ENCODE results near the gene CCDC3.

GRCh38 chr10:12876266-12876665 is 125.2 kb downstream of the CCDC3 start:
- TF ChIP-seq POLR2A (IDR thresholded peaks at IDR 0.05), result no peak
- TF ChIP-seq, protein P1, sequence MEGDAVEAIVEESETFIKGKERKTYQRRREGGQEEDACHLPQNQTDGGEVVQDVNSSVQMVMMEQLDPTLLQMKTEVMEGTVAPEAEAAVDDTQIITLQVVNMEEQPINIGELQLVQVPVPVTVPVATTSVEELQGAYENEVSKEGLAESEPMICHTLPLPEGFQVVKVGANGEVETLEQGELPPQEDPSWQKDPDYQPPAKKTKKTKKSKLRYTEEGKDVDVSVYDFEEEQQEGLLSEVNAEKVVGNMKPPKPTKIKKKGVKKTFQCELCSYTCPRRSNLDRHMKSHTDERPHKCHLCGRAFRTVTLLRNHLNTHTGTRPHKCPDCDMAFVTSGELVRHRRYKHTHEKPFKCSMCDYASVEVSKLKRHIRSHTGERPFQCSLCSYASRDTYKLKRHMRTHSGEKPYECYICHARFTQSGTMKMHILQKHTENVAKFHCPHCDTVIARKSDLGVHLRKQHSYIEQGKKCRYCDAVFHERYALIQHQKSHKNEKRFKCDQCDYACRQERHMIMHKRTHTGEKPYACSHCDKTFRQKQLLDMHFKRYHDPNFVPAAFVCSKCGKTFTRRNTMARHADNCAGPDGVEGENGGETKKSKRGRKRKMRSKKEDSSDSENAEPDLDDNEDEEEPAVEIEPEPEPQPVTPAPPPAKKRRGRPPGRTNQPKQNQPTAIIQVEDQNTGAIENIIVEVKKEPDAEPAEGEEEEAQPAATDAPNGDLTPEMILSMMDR (IDR thresholded peaks at IDR 0.05), result no peak
